GM23248 (cell line): ENCODE measurements around the gene FMR1. TPM values are rescaled to one million over a fixed set of nuclear protein-coding genes. Genes with fewer than 3 reads are reported as not detected.

Experiments used
- DNase-seq: peaks from one replicate; pipeline ENCODE4 v3.0.0-alpha.2; 2015
- H2AFZ ChIP-seq: fragments of 200-600 bp; sonication (generic); 2 replicates; pipeline ENCODE4 v1.6.1; 2016; ENCODE audit warnings: antibody characterized with exemption
- H3F3A ChIP-seq: fragments of 200-600 bp; sonication (generic); 2 replicates; pipeline ENCODE4 v1.6.1; 2016; ENCODE audit warnings: mild to moderate bottlenecking, antibody characterized with exemption, mixed run types; ENCODE audit not compliant: insufficient read depth
- H3K27ac ChIP-seq: fragments of 200-600 bp; sonication (generic); 2 replicates; pipeline ENCODE4 v1.5.1; 2016; ENCODE audit warnings: mild to moderate bottlenecking
- H3K27me3 ChIP-seq: fragments of 200-600 bp; sonication (generic); replicated peaks from 2 replicates; pipeline ENCODE4 v1.6.1; 2016; ENCODE audit warnings: mild to moderate bottlenecking; ENCODE audit not compliant: insufficient read depth
- H3K36me3 ChIP-seq: fragments of 200-600 bp; sonication (generic); 2 replicates; pipeline ENCODE4 v1.6.1; 2016; ENCODE audit warnings: low read depth, mild to moderate bottlenecking
- H3K4me1 ChIP-seq: fragments of 200-600 bp; sonication (generic); 2 replicates; pipeline ENCODE4 v1.6.1; 2016; ENCODE audit warnings: mild to moderate bottlenecking; ENCODE audit not compliant: insufficient read depth
- H3K4me2 ChIP-seq: fragments of 200-600 bp; sonication (generic); one replicate; pipeline ENCODE4 v1.6.1; 2016; ENCODE audit warnings: mild to moderate bottlenecking; ENCODE audit not compliant: unreplicated experiment
- H3K4me3 ChIP-seq: fragments of 200-600 bp; sonication (generic); 2 replicates; pipeline ENCODE4 v1.5.1; 2016; ENCODE audit warnings: mild to moderate bottlenecking
- H3K79me2 ChIP-seq: fragments of 200-600 bp; sonication (generic); 2 replicates; pipeline ENCODE4 v1.6.1; 2016; ENCODE audit warnings: mild to moderate bottlenecking; ENCODE audit not compliant: insufficient read depth
- H3K9ac ChIP-seq: fragments of 200-600 bp; sonication (generic); 2 replicates; pipeline ENCODE4 v1.6.1; 2016; ENCODE audit warnings: mild to moderate bottlenecking
- H3K9me2 ChIP-seq: fragments of 200-600 bp; sonication (generic); 2 replicates; pipeline ENCODE4 v1.6.1; 2016; ENCODE audit warnings: mixed run types, mild to moderate bottlenecking, moderate library complexity; ENCODE audit not compliant: insufficient read depth
- H3K9me3 ChIP-seq: fragments of 200-600 bp; sonication (generic); one replicate; pipeline ENCODE4 v1.6.1; 2017; ENCODE audit warnings: low read depth
- H4K20me1 ChIP-seq: fragments of 200-600 bp; sonication (generic); 2 replicates; pipeline ENCODE4 v1.6.0; 2016; ENCODE audit not compliant: insufficient read depth
- EZH2 ChIP-seq: fragments of 200-600 bp; sonication (generic); IDR thresholded peaks from 2 replicates; pipeline ENCODE4 v1.6.1; 2018; ENCODE audit warnings: antibody characterized with exemption, mild to moderate bottlenecking; ENCODE audit not compliant: insufficient read depth, poor library complexity, severe bottlenecking
- EZH2phosphoT487 ChIP-seq: fragments of 200-600 bp; sonication (generic); IDR thresholded peaks from 2 replicates; pipeline ENCODE4 v1.6.1; 2018; ENCODE audit warnings: antibody characterized with exemption, moderate library complexity, mild to moderate bottlenecking, low read depth; ENCODE audit not compliant: insufficient read depth
- WGBS, 2 experiments: methylation state at CpG; one replicate each; pipeline ENCODE4 v1.1.6; 2015 to 2017; ENCODE audit warnings: low lambda C conversion rate in 2 of 2, low coverage in 1 of 2; ENCODE audit errors: missing lambda C conversion rate in 2 of 2; 5-methylcytosine and 5-hydroxymethylcytosine counted together
- in situ Hi-C: fragments of 300-500 bp; cut with MboI; formaldehyde crosslinking; loops from 2 replicates; pipeline ENCODE4 v1.15.0; 2020
- polyA plus RNA-seq: library from polyadenylated mRNA; unstranded; fragments of >200 nt; fragmentation: Nextera tagmentation; extraction: Ambion mirVana; gene quantifications from 2 replicates; pipeline ENCODE4 v1.2.1, GENCODE V29; 2016
- total RNA-seq: library from RNA; depleted of rRNA; stranded (reverse); fragments of >200 nt; shearing (Covaris generic); gene quantifications from 2 replicates; pipeline ENCODE4 v1.2.3, GENCODE V29; 2014; rRNA removed

Gene FMR1
- total RNA-seq (14.7 and 24.9 TPM in 2 replicates), polyA plus RNA-seq (6.8 TPM in 2 replicates)

GRCh38 chrX:147911192-147912022, at the start of gene FMR1:
FMR1 (plus strand) TSS chrX:147911919; CDS start chrX:147912180, 261 bp downstream.
- in situ Hi-C loops = no loop called here

GRCh38 chrX:147875866-147876596, 35.7 kb upstream of the FMR1 start:
- Histone ChIP-seq H3K36me3 (no peaks in the 10 kb centered on the region), H3K9me3 (no peaks in the 10 kb centered on the region), H3K79me2 (no peaks in the 10 kb centered on the region), H3K9me2 (no peaks in the 10 kb centered on the region), H3K27me3 (no peaks in the 10 kb centered on the region), H3K4me3 (no peak overlapping the region), H4K20me1 (no peaks in the 10 kb centered on the region), H3K4me1 (no peaks in the 10 kb centered on the region), H3K9ac (no peak overlapping the region), H3F3A (no peaks in the 10 kb centered on the region), H2AFZ (no peak overlapping the region), H3K4me2 (no peak overlapping the region), H3K27ac (no peak overlapping the region)
- in situ Hi-C loops = no loop called here
- no peak for DNase-seq
- TF ChIP-seq EZH2 (no peak), EZH2phosphoT487 (no peak)
- WGBS, 2 experiments = 27 to 43% methylated on average over 7 of the region's 7 CpGs

More at GRCh38 chrX:147911192-147912022, at the start of gene FMR1:
- Histone ChIP-seq H3K4me2 (peak within 1 kb of the TSS; percentile 93), H3K27ac (peak within 1 kb of the TSS; percentile 80), H2AFZ (peak within 1 kb of the TSS; percentile 97), H3K27me3 (no peaks in the 10 kb centered on the region), H3K4me1 (peaks cover 11% of the 10 kb centered on the region; the same call in 1 of the 2 replicates), H3F3A (peaks cover 5% of the 10 kb centered on the region; the same call in 1 of the 2 replicates), H4K20me1 (peaks cover 3% of the 10 kb centered on the region), H3K9me3 (no peaks in the 10 kb centered on the region), H3K9ac (peak within 1 kb of the TSS; percentile 91), H3K4me3 (peak within 1 kb of the TSS; percentile 92), H3K79me2 (peaks cover 43% of the 10 kb centered on the region), H3K36me3 (no peaks in the 10 kb centered on the region), H3K9me2 (no peaks in the 10 kb centered on the region)
- peak; percentile 96 for DNase-seq
- WGBS, 2 experiments = 12 to 19% methylated on average over 17 to 39 of the region's 66 CpGs
- TF ChIP-seq EZH2phosphoT487 (no peak), EZH2 (no peak)

DNA sequence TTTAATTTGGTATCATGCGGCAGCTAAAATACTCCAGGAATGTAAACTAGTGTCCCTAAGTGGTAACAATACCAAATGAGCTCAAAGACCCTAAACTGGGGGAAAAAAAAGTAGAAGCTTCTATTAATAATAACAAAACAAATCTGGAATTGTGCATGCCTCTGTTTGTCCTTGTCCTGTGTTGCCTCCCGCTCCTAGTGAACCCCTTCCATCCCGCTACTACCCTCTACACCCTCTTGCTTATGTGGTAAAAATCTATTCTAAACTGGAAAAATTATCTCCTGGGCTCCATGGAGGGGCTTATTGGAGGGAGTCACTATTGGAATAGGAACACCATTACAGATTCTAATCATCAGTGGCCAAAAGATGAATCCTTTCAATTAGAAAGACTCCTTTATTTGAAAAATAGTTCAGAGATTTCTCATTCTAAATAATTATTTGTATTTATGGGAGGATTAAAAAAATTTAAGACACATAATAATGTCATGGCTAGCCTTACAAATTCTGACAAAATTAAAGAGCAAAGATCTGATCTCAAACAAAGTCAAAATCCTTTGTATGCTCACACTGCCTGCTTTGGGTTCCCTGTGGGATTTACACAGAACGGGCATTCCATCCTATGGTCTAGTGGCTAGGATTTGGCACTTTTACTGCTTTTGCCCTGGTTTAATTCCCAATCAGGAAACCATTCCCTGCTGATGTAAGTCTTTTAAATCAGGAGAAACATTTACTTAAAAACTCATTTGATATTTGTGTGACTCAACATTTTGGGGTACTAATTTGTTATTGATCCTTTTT, 34.7 kb upstream of the FMR1 start:
- Histone ChIP-seq H3K4me1 (no peaks in the 10 kb centered on the region), H3F3A (no peaks in the 10 kb centered on the region), H3K27ac (no peak overlapping the region), H3K27me3 (no peaks in the 10 kb centered on the region), H3K4me2 (no peak overlapping the region), H3K9me2 (no peaks in the 10 kb centered on the region), H4K20me1 (no peaks in the 10 kb centered on the region), H3K4me3 (no peak overlapping the region), H3K9me3 (no peaks in the 10 kb centered on the region), H3K79me2 (no peaks in the 10 kb centered on the region), H2AFZ (no peak overlapping the region), H3K36me3 (no peaks in the 10 kb centered on the region), H3K9ac (no peak overlapping the region)
- WGBS, 2 experiments = 33% methylated on average over 4 of the region's 4 CpGs
- no peak for TF ChIP-seq EZH2
- no peak for TF ChIP-seq EZH2phosphoT487
- no peak for DNase-seq
- in situ Hi-C loops = no loop called here

GRCh38 chrX:147877726-147878125, 34.0 kb upstream of the FMR1 start:
- in situ Hi-C loops = no loop called here
- no peaks in the 10 kb centered on the region for H3K27me3 ChIP-seq
- H3K9ac ChIP-seq = no peak overlapping the region
- H3K4me2 ChIP-seq = no peak overlapping the region
- H4K20me1 ChIP-seq = no peaks in the 10 kb centered on the region
- H3K4me1 ChIP-seq = no peaks in the 10 kb centered on the region
- H2AFZ ChIP-seq = no peak overlapping the region
- H3K79me2 ChIP-seq = no peaks in the 10 kb centered on the region
- WGBS, 2 experiments = 15 to 19% methylated on average over 5 of the region's 5 CpGs
- TF ChIP-seq EZH2 (no peak), EZH2phosphoT487 (no peak)
- no peaks in the 10 kb centered on the region for H3K9me2 ChIP-seq
- no peak overlapping the region for H3K4me3 ChIP-seq
- no peaks in the 10 kb centered on the region for H3K9me3 ChIP-seq
- H3K27ac ChIP-seq = no peak overlapping the region
- H3K36me3 ChIP-seq = no peaks in the 10 kb centered on the region
- no peak for DNase-seq
- H3F3A ChIP-seq = no peaks in the 10 kb centered on the region
